Measurements from ENCODE around the gene ARHGAP6.

ARHGAP6 gene

GRCh38 chrX:11342673-11343072 is 323.0 kb downstream of the ARHGAP6 start:
- DNase-seq: no peak

GRCh38 chrX:11341274-11342201 is 324.2 kb downstream of the ARHGAP6 start:
- peak; percentile 82 for DNase-seq

- DNase-seq: no peak
These were observed 328.3 kb downstream of the ARHGAP6 start for GRCh38 chrX:11337292-11338009.

DNA sequence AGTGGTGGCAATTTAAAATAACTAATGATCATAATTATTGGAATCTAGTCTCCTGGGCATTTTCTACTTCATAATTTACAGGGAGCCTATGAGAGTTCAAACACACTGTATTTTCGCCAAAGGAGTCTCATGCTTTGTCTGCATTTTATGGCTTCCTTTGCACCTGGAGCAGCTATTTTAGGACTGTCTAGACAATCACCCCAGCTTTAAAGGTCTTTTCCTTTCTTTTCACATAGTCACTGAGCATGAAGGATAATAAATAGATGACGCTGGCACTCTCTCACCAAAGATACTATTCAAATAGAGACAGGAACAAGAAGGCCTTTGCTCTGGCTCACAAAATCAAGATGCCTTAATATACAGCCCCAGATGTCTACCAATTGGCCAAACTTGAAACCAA is 329.5 kb downstream of the ARHGAP6 start:
- DNase-seq: no peak

- DNase-seq: no peak
These were observed 331.6 kb downstream of the ARHGAP6 start for GRCh38 chrX:11334165-11334564.

- no peak for DNase-seq
These were observed 333.9 kb downstream of the ARHGAP6 start for GRCh38 chrX:11331788-11332187.

GRCh38 chrX:11329021-11329420 is 336.7 kb downstream of the ARHGAP6 start:
- DNase-seq: no peak

DNA sequence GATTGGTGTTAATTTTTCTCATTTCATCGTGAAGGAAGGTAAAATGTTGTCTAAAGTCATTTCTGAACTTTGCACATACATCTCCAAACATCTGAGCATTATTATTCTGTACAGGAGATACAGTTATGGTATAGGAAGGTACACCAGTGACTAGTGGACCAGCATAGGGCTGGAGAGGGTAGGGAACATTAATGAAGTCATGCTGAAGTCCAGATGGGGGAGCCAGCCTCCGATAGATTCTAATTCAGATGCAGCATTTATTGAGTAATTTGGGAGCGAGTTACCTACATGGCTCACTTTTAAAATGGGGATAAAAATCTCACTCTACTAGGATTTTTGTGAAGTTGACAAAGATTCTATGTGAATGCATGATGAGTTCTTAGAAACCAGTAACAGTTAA is 337.6 kb downstream of the ARHGAP6 start:
- DNase-seq: no peak

DNA sequence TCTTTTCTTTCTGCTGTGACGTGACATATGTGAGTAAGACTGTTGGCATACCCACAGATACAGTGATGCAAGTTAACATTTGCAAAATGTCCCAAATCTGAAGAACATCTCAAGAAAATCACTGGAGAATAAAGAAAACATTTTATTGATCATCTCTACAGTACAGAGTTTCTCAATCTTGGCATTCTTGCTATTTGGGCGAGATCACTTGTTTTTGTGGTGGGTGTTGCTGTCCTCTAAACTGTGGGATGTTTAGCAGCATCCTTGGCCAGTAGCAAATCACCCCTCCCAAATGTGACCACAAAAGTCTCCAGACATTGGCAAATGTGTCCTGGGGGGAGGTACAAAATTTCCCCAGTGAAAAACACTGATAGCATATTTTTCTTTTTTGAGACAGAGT is 343.7 kb downstream of the ARHGAP6 start:
- DNase-seq: no peak

DNA sequence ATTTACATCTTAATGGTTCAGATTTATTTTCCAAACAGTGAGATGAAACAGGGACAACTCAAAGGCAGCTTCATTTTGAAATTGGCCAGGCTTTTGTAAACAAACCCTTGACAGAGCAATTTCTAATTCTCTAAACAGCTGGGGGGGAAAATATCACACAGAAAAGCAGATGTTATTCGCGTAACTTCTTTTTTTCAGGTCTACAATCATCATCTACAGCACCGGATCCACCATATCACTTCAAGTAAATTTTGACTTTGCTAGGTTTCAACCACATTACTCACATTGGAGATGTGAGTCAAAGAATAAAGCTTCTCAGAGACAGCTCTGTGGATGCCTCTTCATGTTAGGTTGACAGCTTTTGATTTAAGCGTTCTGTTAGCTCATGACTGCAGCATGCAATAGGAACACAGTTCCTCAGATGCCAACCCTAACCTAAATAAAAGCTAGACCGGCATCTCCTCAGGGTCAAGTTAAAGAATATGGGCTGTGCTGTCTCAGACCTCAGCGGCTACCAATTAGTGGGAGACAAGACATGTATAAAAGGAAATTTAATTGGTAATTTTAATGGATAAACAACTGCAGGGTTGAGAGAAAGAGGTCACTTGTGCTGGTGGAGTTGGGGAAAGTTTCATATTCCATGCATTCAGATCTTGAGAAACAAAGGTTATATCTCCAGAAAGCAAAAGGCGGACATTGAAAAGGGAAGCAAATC is 345.8 kb downstream of the ARHGAP6 start:
- no peak for DNase-seq

DNA sequence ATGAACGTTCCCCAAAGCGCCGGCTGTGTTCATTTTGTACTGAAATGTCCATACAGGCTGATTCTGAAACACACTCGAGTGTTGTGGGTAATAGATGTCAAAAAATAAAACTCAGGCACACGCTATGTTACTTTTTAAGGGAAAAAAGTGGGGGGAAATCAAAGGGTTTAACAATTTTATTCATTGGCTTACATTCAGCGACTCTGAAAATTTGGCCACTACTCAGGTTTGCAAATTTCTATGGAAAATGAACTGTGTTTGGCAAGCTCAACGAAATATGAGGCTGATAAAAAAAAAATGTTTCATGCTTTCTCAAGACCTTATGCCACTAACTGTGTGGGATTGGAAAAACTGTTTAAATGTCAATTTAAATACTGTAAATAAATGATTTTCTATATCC is 354.0 kb downstream of the ARHGAP6 start:
- no peak for DNase-seq

DNA sequence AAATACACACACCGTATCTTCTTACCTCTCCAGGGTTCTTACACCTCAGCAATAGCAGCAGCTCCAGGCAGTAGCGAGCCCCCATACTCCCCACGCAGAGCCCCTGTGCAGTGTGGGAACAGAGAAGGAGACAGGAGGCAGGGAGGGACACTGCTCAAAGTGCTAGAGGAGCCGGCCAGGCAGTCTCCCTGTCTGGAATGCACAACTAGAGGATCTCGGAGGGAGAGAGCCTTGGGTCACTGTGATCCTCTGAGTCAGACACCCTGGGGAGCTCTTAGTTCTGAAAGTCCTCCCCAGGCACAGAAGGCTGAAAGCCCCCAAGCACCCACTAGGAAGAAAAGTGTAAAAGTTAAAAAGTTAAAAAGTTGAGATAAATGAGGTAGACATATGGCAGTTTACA is 356.5 kb downstream of the ARHGAP6 start:
- no peak for DNase-seq

GRCh38 chrX:11305641-11306040 is 360.1 kb downstream of the ARHGAP6 start:
- DNase-seq: no peak

DNA sequence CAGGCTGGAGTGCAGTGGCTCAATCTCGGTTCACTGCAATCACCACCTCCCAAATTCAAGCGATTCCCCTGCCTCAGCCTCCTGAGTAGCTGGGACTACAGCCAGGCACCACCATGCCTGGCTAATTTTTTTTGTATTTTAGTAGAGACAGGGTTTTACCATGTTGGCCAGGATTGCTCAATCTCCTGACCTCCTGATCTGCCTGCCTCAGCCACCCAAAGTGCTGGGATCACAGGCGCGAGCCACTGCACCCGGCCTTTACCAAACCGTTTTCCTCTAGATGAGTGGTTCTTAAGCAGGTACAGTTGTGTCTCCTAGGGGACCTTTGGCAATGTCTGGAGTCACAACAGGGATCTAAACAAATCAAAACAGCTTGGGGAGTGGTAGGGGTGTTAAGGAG is 360.9 kb downstream of the ARHGAP6 start:
- no peak for DNase-seq

DNA sequence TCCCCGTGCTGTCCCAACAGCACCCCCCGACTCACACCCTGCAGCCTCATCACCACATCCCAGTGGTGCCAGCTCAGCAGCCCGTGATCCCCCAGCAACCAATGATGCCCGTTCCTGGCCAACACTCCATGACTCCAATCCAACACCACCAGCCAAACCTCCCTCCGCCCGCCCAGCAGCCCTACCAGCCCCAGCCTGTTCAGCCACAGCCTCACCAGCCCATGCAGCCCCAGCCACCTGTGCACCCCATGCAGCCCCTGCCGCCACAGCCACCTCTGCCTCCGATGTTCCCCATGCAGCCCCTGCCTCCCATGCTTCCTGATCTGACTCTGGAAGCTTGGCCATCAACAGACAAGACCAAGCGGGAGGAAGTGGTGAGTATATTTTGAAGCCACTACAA is 367.1 kb downstream of the ARHGAP6 start:
- DNase-seq: no peak

GRCh38 chrX:11296051-11296450 is 369.7 kb downstream of the ARHGAP6 start:
- DNase-seq: no peak

DNA sequence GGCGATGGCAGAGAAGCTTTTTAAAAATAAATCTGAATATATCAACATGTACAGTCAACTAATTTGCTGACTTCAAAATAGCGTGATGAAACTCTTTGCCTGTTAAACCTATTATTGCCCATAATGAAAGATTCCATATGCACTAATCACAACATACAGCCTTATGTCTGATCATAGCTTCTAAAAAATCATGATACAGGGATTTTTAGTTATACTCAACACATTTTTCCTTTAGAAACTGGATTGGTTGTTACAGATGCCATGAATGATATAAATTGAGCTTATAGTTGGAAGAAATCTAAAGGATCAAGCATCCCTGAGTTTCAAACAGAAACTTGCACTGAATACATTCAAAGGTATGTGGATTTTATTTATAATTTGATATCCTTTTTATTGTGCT is 372.6 kb downstream of the ARHGAP6 start, which contains the start of gene AMELX:
Gene AMELX (plus strand): TSS at position 301 of the 400 bp plus-strand sequence. CDS start 1,376 bp downstream, outside the sequence.
- no peak for DNase-seq

GRCh38 chrX:11290416-11291102 is 375.2 kb downstream of the ARHGAP6 start:
- DNase-seq: no peak

DNA sequence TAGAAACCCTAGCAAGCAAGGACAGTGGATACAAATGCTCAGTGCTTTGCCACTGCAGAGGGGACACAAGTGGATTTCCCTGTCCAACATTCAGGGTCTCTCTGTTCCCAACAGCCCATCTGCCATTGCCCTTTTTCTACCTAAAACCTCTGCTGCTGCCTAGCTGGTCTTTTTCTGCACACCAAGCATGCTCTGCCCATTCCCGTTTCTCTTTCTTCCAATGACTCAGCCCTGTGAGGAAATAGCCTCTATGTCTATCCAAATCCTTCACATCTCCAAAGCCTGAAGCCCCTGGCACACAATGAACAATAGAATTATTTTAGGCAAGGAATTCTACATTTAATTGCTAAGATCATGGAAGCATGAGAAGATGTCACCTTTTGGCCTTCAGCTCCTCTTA is 378.2 kb downstream of the ARHGAP6 start:
- no peak for DNase-seq

DNA sequence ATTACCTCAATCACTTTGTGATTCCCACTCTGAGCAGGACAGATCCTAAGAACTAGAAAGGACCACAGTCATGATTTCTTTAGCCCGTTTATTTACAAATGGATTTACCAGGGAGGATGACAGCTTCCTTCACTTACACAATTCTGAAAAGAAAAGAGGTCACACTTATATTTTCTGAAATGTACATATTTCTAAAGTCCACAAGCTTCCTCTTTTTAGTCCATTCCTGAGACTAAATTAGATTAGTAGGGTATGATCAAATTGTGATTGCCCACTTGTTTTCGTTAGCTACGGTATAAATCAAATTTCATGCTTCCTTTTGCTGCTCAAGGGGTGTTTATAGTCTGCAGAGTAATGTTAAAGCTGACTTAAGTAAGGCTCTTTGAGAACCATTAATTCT is 380.1 kb downstream of the ARHGAP6 start:
- DNase-seq: no peak

DNA sequence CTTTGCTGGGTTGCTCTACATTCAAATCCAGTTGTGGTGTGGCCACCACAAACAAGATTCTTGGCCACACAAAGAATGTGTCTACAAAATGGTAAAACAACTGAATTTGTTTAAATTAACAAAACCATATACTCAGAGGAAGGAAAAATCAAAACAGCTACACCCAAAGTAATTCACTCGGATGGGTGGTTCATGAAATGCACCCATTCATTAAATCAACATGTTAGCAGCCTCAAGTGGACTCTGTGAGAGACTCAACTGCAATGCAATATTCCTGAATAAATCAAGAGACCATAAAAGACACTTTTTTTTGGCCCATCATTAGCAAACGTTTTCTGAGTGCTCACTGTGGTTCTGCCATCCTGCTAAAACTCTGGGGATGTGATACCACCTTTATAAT is 383.7 kb downstream of the ARHGAP6 start:
- DNase-seq: no peak

GRCh38 chrX:11273544-11273943 is 392.2 kb downstream of the ARHGAP6 start:
- DNase-seq: no peak

DNA sequence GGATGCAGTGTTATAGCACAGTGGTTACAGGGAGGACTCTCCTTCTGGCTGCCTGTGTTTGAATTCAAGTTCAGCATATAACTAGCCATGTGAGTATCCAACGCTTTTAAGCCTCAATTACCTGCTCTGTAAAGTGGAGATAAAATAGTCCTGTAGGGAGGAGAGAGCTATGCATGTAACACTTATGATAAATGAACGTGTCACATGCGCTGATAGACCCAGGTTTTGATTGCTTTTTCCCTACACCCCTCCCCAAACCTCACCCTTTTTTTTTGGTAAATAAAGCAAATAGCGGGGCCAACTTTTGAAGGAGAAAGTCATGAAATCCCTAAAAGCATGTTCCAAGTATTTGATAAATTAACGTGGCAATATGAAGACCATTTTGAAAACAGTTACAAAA is 392.9 kb downstream of the ARHGAP6 start:
- no peak for DNase-seq
